Stomach (tissue), 4 donors: ENCODE results near the gene CPZ.

Experiments
- CTCF ChIP-seq, 7 experiments: fragments of 450-650 bp in 4 of 7; fragments of 200-600 bp in 3 of 7; sonication (generic) in 3 of 7; IDR thresholded peaks; one replicate each; pipeline ENCODE4 v1.5.1; 2016 to 2019; ENCODE audit warnings: antibody characterized with exemption in 7 of 7, control low read depth in 2 of 7, mild to moderate bottlenecking in 1 of 7
- EP300 ChIP-seq: sonication (generic); formaldehyde crosslinking; IDR thresholded peaks from one replicate; pipeline ENCODE4 v1.6.1; 2017; ENCODE audit warnings: antibody characterized with exemption
- POLR2A ChIP-seq, 4 donors: fragments of 450-650 bp; IDR thresholded peaks; one replicate each; pipeline ENCODE4 v1.6.1; 2016; ENCODE audit warnings: antibody characterized with exemption in 4 of 4, control low read depth in 2 of 4, mild to moderate bottlenecking in 1 of 4, moderate library complexity in 1 of 4
- POLR2AphosphoS5 ChIP-seq, 3 donors: sonication (generic); formaldehyde crosslinking; IDR thresholded peaks; one replicate each; pipeline ENCODE4 v1.6.1; 2016; ENCODE audit warnings: antibody characterized with exemption in 3 of 3

DNA sequence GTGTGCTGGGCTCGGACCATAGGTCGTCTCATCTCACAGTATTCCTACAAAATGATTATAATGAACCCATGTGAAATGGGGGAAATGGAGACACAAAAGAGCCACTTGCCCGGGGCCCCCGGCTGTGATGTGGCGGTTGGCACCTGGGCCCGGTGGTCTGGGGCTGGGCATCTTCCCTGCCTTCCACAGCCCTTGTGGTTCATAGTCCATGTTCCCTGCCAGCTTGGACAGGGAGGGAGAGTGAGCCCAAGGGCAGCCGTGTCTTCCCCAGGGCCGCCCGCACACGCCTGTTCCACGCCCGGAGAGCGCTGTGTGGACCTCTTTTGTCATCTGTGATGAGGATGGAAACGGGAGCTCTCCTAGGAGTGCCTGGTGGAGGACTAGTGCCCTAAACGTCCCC is 5.2 kb downstream of the CPZ start:
- TF ChIP-seq POLR2AphosphoS5 (IDR thresholded peaks at IDR 0.05) (no peak), CTCF (IDR thresholded peaks at IDR 0.05) (no peak), POLR2A (IDR thresholded peaks at IDR 0.05) (no peak), EP300 (no peak)
